ENCODE data around the gene PTPRE. TPM values are rescaled to one million over a fixed set of nuclear protein-coding genes. Genes with fewer than 3 reads are reported as not detected.

The PTPRE gene
- total RNA-seq, 2 donors from 2014 or later: 6.5 to 8.9 TPM

- Histone ChIP-seq H3K36me3 (replicated peaks in 1 of 2; ENCODE audit: insufficient read depth in 1 of 2, low read depth in 2 of 2) (no peaks in the 10 kb centered on the region), H3K27me3 (peaks cover under 1 to 21% of the 10 kb centered on the region in 2 donors), H3K4me3 (no peak overlapping the region), H3K27ac (no peak overlapping the region), H3K4me1 (peaks cover 17% of the 10 kb centered on the region), H3K9me3 (no peaks in the 10 kb centered on the region)
- DNase-seq (no peak), ATAC-seq (no peak)
- WGBS, 2 donors: 79 to 84% methylated on average over 5 to 8 of the region's 8 CpGs
- intact Hi-C loops (cut with DNase I): no loop called here
- TF ChIP-seq, protein P1, sequence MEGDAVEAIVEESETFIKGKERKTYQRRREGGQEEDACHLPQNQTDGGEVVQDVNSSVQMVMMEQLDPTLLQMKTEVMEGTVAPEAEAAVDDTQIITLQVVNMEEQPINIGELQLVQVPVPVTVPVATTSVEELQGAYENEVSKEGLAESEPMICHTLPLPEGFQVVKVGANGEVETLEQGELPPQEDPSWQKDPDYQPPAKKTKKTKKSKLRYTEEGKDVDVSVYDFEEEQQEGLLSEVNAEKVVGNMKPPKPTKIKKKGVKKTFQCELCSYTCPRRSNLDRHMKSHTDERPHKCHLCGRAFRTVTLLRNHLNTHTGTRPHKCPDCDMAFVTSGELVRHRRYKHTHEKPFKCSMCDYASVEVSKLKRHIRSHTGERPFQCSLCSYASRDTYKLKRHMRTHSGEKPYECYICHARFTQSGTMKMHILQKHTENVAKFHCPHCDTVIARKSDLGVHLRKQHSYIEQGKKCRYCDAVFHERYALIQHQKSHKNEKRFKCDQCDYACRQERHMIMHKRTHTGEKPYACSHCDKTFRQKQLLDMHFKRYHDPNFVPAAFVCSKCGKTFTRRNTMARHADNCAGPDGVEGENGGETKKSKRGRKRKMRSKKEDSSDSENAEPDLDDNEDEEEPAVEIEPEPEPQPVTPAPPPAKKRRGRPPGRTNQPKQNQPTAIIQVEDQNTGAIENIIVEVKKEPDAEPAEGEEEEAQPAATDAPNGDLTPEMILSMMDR (IDR thresholded peaks at IDR 0.05): no peak
- TF ChIP-seq POLR2A (IDR thresholded peaks at IDR 0.05): no peak
Observed at GRCh38 chr10:128128582-128128981, 221.7 kb downstream of the PTPRE start.

- H3K27ac ChIP-seq: no peak overlapping the region
- H3K4me1 ChIP-seq: peaks cover 17% of the 10 kb centered on the region
- no peak overlapping the region for H3K4me3 ChIP-seq
- intact Hi-C loops (cut with DNase I): no loop called here
- ATAC-seq (no peak), DNase-seq (no peak)
- TF ChIP-seq, protein P1 (IDR thresholded peaks at IDR 0.05): no peak
- TF ChIP-seq POLR2A (IDR thresholded peaks at IDR 0.05): no peak
- peaks cover 0 to 9% of the 10 kb centered on the region in 2 donors for H3K27me3 ChIP-seq
- 66 to 83% methylated on average over 1 of the region's 1 CpG for WGBS, 2 donors
- no peaks in the 10 kb centered on the region for H3K36me3 ChIP-seq (replicated peaks in 1 of 2; ENCODE audit: insufficient read depth in 1 of 2, low read depth in 2 of 2)
- H3K9me3 ChIP-seq: no peaks in the 10 kb centered on the region
Observed at GRCh38 chr10:128130051-128130450, 223.1 kb downstream of the PTPRE start.

Other genes with a start within 250 kb of the PTPRE start
- gene FOXI2, start 169.9 kb upstream of the PTPRE start, total RNA-seq: not detected
- under 1 TPM in 1 of 2 donors, not detected in 1; 0.26 TPM for gene CLRN3, start 14.2 kb upstream of the PTPRE start, total RNA-seq
- under 1 TPM; under 0.01 to 0.33 TPM for gene MKI67, start 219.3 kb downstream of the PTPRE start, total RNA-seq

Measured in body of pancreas (tissue), 4 donors.